Measurements from ENCODE around the gene LAMTOR2.

DNA sequence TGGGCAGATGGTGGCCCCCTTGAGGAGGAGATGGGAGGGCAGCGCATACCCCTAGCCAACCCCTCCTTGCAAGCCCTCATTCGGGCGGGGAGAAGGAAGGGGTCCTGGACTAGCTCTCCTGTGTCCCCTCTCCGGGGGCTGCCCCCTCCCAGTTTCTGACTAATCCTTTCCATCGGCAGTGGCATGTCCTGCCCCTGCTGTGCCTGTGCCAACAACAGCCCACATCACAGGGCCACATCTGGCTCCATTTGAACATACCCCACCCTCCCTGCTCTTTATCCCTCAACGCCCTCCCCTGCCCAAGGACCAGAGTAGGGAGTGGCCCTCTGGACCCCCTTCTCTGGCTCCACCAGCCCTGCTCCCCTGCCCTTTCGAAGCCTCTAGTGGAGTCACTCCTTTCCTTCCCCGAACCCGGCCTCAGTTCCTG, 49.0 kb downstream of the LAMTOR2 start:
- TF ChIP-seq, protein P1, sequence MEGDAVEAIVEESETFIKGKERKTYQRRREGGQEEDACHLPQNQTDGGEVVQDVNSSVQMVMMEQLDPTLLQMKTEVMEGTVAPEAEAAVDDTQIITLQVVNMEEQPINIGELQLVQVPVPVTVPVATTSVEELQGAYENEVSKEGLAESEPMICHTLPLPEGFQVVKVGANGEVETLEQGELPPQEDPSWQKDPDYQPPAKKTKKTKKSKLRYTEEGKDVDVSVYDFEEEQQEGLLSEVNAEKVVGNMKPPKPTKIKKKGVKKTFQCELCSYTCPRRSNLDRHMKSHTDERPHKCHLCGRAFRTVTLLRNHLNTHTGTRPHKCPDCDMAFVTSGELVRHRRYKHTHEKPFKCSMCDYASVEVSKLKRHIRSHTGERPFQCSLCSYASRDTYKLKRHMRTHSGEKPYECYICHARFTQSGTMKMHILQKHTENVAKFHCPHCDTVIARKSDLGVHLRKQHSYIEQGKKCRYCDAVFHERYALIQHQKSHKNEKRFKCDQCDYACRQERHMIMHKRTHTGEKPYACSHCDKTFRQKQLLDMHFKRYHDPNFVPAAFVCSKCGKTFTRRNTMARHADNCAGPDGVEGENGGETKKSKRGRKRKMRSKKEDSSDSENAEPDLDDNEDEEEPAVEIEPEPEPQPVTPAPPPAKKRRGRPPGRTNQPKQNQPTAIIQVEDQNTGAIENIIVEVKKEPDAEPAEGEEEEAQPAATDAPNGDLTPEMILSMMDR (conservative IDR thresholded peaks at IDR 0.05), result no peak
- no peak for TF ChIP-seq ZFX (IDR thresholded peaks at IDR 0.05)

Measured in C4-2B (cell line).